CD4-positive, alpha-beta memory T cell (primary cell): Measurements from ENCODE around the gene BTG2. TPM values are rescaled to one million over a fixed set of nuclear protein-coding genes. Genes with fewer than 3 reads are reported as not detected.

ENCODE experiments used
- CTCF ChIA-PET: fragments of 350-600 bp; sonication (Branson Sonifier 250); formaldehyde crosslinking; loops from one replicate; lab custom pipeline; 2021; ENCODE audit warnings: inconsistent platforms; ENCODE audit not compliant: partially characterized antibody; lab: Charles Lee
- POLR2A ChIA-PET: fragments of 350-600 bp; sonication (Branson Sonifier 250); formaldehyde crosslinking; loops from one replicate; lab custom pipeline; 2021; ENCODE audit not compliant: partially characterized antibody; lab: Charles Lee
- DNase-seq, 5 donors: peaks; one replicate each; pipeline versions ENCODE4 v3.0.0 to v3.0.0-alpha.2; 2020 to 2022; ENCODE audit warnings: mixed read lengths in 1 of 5
- H3K27ac ChIP-seq: one replicate; pipeline ENCODE4 v1.7.0; 2013; ENCODE audit warnings: low read depth, low read length
- H3K27me3 ChIP-seq: 2 replicates; pipeline ENCODE4 v1.7.0; 2013; ENCODE audit warnings: mild to moderate bottlenecking, low read length, moderate library complexity; ENCODE audit not compliant: insufficient read depth
- H3K36me3 ChIP-seq: 2 replicates; pipeline ENCODE4 v1.7.0; 2013; ENCODE audit warnings: mild to moderate bottlenecking, low read length, moderate library complexity; ENCODE audit not compliant: insufficient read depth
- H3K4me1 ChIP-seq: 2 replicates; pipeline ENCODE4 v1.7.0; 2013; ENCODE audit warnings: mild to moderate bottlenecking, low read length, moderate library complexity; ENCODE audit not compliant: insufficient read depth
- H3K4me3 ChIP-seq, 2 donors: one replicate each; pipeline ENCODE4 v1.7.0; 2013; ENCODE audit warnings: low read length in 2 of 2, mild to moderate bottlenecking in 1 of 2
- H3K9me3 ChIP-seq, 2 donors: one replicate each; pipeline ENCODE4 v1.7.0; 2013; ENCODE audit warnings: low read length in 2 of 2, control low read depth in 1 of 2; ENCODE audit not compliant: control insufficient read depth in 1 of 2
- H3K27ac Mint-ChIP-seq, 7 donors: one replicate each; pipeline ENCODE4 v1.8.0; 2020 to 2021; ENCODE audit warnings: mixed read lengths in 7 of 7, mild to moderate bottlenecking in 6 of 7, inconsistent platforms in 3 of 7, moderate library complexity in 3 of 7
- H3K27me3 Mint-ChIP-seq, 2 donors: one replicate each; pipeline ENCODE4 v1.8.0; 2020 to 2021; ENCODE audit warnings: mixed read lengths in 2 of 2
- H3K36me3 Mint-ChIP-seq, 2 donors: one replicate each; pipeline ENCODE4 v1.8.0; 2020 to 2021; ENCODE audit warnings: mixed read lengths in 2 of 2, inconsistent platforms in 1 of 2, mild to moderate bottlenecking in 1 of 2
- H3K4me1 Mint-ChIP-seq, 4 donors: one replicate each; pipeline ENCODE4 v1.8.0; 2020 to 2021; ENCODE audit warnings: mixed read lengths in 4 of 4, mild to moderate bottlenecking in 1 of 4
- H3K4me3 Mint-ChIP-seq, 8 donors: one replicate each; pipeline ENCODE4 v1.8.0; 2020 to 2021; ENCODE audit warnings: mixed read lengths in 8 of 8, mild to moderate bottlenecking in 7 of 8, moderate library complexity in 6 of 8, inconsistent platforms in 3 of 8
- H3K9me3 Mint-ChIP-seq, 8 donors: one replicate each; pipeline ENCODE4 v1.8.0; 2020 to 2021; ENCODE audit warnings: mixed read lengths in 8 of 8, mild to moderate bottlenecking in 5 of 8, inconsistent platforms in 3 of 8, moderate library complexity in 1 of 8
- intact Hi-C: fragments of 100-400 bp; cut with micrococcal nuclease; formaldehyde crosslinking; loops from one replicate; pipeline ENCODE4 v1.15.1; 2023
- polyA plus RNA-seq, 2 donors: library from polyadenylated mRNA; unstranded; fragments of 300-500 nt; fragmentation: Illumina TruSeq; gene quantifications; one replicate each; pipeline ENCODE4 v1.2.3, GENCODE V29; 2021
- total RNA-seq, 2 experiments: library from RNA; stranded (reverse); gene quantifications; one replicate each; pipeline ENCODE4 v1.2.3, GENCODE V29; 2021

The BTG2 gene
- total and polyA plus RNA-seq, 4 experiments from 2014 or later = 123 to 288 (median 199) TPM

DNA sequence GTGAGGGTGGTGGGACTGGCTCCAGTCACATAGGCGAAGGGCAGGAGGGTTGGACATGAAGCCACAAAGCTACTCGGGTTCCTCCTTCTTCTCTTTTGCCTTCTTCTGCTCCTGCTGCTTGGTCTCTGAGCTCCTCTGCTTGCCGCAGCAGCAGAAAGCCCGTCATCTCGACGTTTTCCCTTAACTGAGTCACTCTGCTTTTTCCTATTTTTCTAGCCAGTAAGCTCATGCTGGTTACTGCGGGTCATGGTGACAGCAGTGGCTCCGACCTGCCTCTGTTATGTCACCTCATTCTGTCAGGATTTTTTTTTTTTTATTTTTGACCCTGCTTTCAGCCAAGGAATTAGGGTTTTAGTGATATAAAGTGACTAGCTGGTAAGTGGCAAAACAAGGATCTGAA is 48.2 kb downstream of the BTG2 start:
- H3K4me3 Mint-ChIP-seq = no peak overlapping the region
- H3K4me3 ChIP-seq = no peak overlapping the region
- no peaks in the 10 kb centered on the region for H3K36me3 ChIP-seq
- no peaks in the 10 kb centered on the region for H3K27me3 ChIP-seq
- intact Hi-C loops = no loop called here
- peaks cover 23 to 49% of the 10 kb centered on the region in 2 donors for H3K27me3 Mint-ChIP-seq
- peaks cover 0 to 4% (median 1%) of the 10 kb centered on the region in 4 donors for H3K4me1 Mint-ChIP-seq
- no peak overlapping the region for H3K27ac Mint-ChIP-seq
- no peaks in the 10 kb centered on the region for H3K4me1 ChIP-seq
- ChIA-PET CTCF (interaction anchor here (1.1 to 30.0 kb wide), 3 partner anchors 12 to 775 kb away, joined by 3 to 921 read pairs (median 30); no protein-coding TSS in a partner anchor), POLR2A (no interaction called here)
- H3K9me3 Mint-ChIP-seq = no peaks in the 10 kb centered on the region
- H3K27ac ChIP-seq = no peak overlapping the region
- DNase-seq = no peak
- H3K36me3 Mint-ChIP-seq = no peaks in the 10 kb centered on the region
- no peaks in the 10 kb centered on the region for H3K9me3 ChIP-seq

DNA sequence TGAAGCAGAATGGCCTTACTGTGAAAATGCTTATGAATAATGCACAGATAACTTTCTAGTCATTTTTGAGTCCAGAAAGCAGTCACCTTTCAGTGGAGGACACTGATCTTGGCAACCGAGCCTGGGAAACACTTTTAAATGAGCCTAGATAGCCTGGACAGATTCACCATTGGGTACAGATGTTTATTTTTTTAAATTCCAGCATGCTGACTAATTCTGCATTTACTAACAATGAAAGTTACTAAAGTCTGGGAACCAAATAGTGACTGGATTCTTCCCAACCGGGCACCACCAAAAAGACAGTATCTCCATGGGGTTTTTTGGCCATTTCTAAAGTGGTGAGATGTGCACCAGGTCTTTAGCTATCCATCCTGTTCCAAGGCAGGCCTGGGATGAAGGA is 48.9 kb downstream of the BTG2 start:
- H3K4me3 Mint-ChIP-seq = no peak overlapping the region
- no peak overlapping the region for H3K27ac Mint-ChIP-seq
- Histone ChIP-seq H3K4me3 (no peak overlapping the region), H3K27ac (no peak overlapping the region), H3K4me1 (no peaks in the 10 kb centered on the region), H3K36me3 (no peaks in the 10 kb centered on the region), H3K27me3 (no peaks in the 10 kb centered on the region), H3K9me3 (no peaks in the 10 kb centered on the region)
- ChIA-PET CTCF (interaction anchor here (5.7 to 30.0 kb wide), 2 partner anchors 13 to 83 kb away, joined by 30 to 921 read pairs; no protein-coding TSS in a partner anchor), POLR2A (no interaction called here)
- no peak for DNase-seq
- no peaks in the 10 kb centered on the region for H3K9me3 Mint-ChIP-seq
- no peaks in the 10 kb centered on the region for H3K36me3 Mint-ChIP-seq
- H3K27me3 Mint-ChIP-seq = peaks cover 23 to 46% of the 10 kb centered on the region in 2 donors
- intact Hi-C loops = no loop called here
- H3K4me1 Mint-ChIP-seq = peaks cover 0 to 4% (median 1%) of the 10 kb centered on the region in 4 donors

DNA sequence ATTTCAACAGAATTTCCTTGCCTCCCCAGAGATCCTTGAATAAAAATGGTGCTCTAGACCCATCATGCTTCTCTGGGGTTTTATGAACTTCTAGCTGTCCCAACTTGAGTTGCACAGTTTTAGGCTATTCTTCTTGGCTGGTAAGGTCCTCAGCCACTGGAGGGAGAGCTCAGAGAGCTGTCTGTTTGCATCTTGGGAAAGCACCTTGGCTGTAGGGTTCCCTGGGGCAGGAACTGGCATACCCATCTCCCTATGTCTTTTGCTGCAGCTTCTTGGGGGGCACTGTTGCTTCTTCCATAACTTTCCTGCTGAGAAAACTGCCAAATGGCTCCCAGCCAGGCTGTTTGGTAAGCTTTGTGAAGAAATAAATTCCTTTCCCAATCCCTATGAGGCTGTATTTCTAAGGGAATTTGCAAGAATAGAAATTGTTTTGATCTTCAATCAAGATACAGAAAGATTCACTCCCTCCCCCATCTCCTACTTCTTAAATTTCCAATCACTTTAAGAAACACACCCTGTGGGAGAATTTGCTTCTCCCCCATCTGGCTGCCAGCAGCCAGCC is 53.8 kb downstream of the BTG2 start:
- H3K4me3 Mint-ChIP-seq = no peak overlapping the region
- Histone ChIP-seq H3K4me1 (no peaks in the 10 kb centered on the region), H3K27me3 (peaks cover 6% of the 10 kb centered on the region), H3K36me3 (no peaks in the 10 kb centered on the region), H3K9me3 (no peaks in the 10 kb centered on the region), H3K4me3 (no peak overlapping the region), H3K27ac (no peak overlapping the region)
- no peaks in the 10 kb centered on the region for H3K4me1 Mint-ChIP-seq
- ChIA-PET POLR2A (no interaction called here), CTCF (interaction anchor here (1.6 to 30.0 kb wide), 2 partner anchors 15 to 88 kb away, joined by 6 to 921 read pairs; no protein-coding TSS in a partner anchor)
- H3K36me3 Mint-ChIP-seq = no peaks in the 10 kb centered on the region
- no peak overlapping the region for H3K27ac Mint-ChIP-seq
- DNase-seq = no peak
- peaks cover 21 to 42% of the 10 kb centered on the region in 2 donors for H3K27me3 Mint-ChIP-seq
- H3K9me3 Mint-ChIP-seq = peaks cover 0 to 5% (median 0%) of the 10 kb centered on the region in 8 donors
- intact Hi-C loops = no loop called here

Other genes with a start within 250 kb of the BTG2 start
- gene MYOG, start 219.5 kb upstream of the BTG2 start, total RNA-seq = not detected
- not detected for gene MYOG, start 219.5 kb upstream of the BTG2 start, polyA plus RNA-seq
- gene ADORA1, start 177.8 kb upstream of the BTG2 start, total RNA-seq = not detected
- gene ADORA1, start 177.8 kb upstream of the BTG2 start, polyA plus RNA-seq = under 1 TPM in 1 of 2 donors, not detected in 1; 0.10 TPM
- gene MYBPH, start 129.7 kb upstream of the BTG2 start, total RNA-seq = not detected
- not detected for gene MYBPH, start 129.7 kb upstream of the BTG2 start, polyA plus RNA-seq
- gene CHI3L1, start 118.8 kb upstream of the BTG2 start, total RNA-seq = 1 to 10 TPM; 5.2 to 5.7 TPM
- not detected for gene CHI3L1, start 118.8 kb upstream of the BTG2 start, polyA plus RNA-seq
- gene CHIT1, start 75.8 kb upstream of the BTG2 start, total RNA-seq = under 1 TPM; 0.41 to 0.78 TPM
- not detected for gene CHIT1, start 75.8 kb upstream of the BTG2 start, polyA plus RNA-seq
- gene FMOD, start 45.6 kb downstream of the BTG2 start, total RNA-seq = not detected
- gene FMOD, start 45.6 kb downstream of the BTG2 start, polyA plus RNA-seq = not detected
- not detected for gene PRELP, start 170.3 kb downstream of the BTG2 start, total RNA-seq
- gene PRELP, start 170.3 kb downstream of the BTG2 start, polyA plus RNA-seq = not detected
- gene OPTC, start 188.6 kb downstream of the BTG2 start, total RNA-seq = not detected
- not detected for gene OPTC, start 188.6 kb downstream of the BTG2 start, polyA plus RNA-seq